ENCODE measurements around the gene GPRIN2. TPM values are rescaled to one million over a fixed set of nuclear protein-coding genes. Genes with fewer than 3 reads are reported as not detected.
"Not testable (repeated sequence)": the region's sequence is repeated elsewhere in the genome, so short reads cannot be mapped to it uniquely, and the experiment has no call there.

The GPRIN2 gene
- total RNA-seq, 3 donors from 2014 or later, result 5.9 to 6.9 TPM; not detected in 1

DNA sequence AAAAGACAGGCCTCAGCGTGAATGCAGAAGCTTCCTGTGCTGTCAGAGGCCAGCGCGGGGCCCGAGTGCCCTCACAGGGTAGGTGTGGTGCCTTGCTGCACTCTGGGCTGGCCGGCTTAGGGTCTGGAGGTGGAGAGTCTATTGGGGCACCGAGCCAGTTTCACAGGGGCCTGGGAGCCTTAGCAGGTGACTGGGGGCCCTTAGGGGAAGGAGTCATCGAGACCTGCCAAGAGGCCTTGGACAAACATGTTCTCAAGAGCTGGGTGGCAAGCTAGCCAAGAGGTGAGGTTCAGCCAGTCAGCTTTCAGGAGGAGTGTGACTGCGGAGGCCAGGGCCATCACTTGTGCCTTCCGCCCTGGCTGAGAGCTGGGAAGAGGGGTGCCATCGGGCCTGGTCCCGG is 26.1 kb upstream of the GPRIN2 start:
- H3K4me1 ChIP-seq; H3K9me3 ChIP-seq; intact Hi-C loops (cut with DNase I; ENCODE audit: low total_unique reads); H3K36me3 ChIP-seq; H3K4me3 ChIP-seq; H3K27ac ChIP-seq; DNase-seq (ENCODE audit: low spot score in 2 of 2); H3K27me3 ChIP-seq: not testable (repeated sequence)

DNA sequence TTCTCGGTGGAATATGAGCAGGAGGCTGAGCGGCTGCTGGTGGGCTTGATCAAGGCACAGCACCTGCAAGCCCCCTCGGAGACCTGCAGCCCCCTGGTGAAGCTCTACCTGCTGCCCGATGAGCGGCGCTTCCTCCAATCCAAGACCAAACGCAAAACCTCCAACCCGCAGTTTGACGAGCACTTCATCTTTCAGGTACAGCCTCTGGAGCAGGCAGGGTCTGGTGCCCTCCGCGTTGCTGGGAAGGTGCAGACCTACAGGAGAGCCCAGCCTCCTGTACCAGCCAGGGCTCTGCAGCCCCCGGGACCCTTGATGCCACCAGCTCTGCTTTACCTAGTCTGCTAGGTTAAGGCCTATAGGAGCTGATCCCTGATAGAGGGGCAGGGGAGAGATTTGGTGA is 25.5 kb upstream of the GPRIN2 start:
- H3K4me3 ChIP-seq; DNase-seq (ENCODE audit: low spot score in 2 of 2); H3K9me3 ChIP-seq; H3K27ac ChIP-seq; H3K27me3 ChIP-seq; H3K4me1 ChIP-seq; H3K36me3 ChIP-seq; intact Hi-C loops (cut with DNase I; ENCODE audit: low total_unique reads): not testable (repeated sequence)

GRCh38 chr10:46579378-46579777 is 22.9 kb upstream of the GPRIN2 start:
- H3K4me3 ChIP-seq; H3K27ac ChIP-seq; H3K9me3 ChIP-seq; H3K4me1 ChIP-seq; DNase-seq (ENCODE audit: low spot score in 2 of 2); intact Hi-C loops (cut with DNase I; ENCODE audit: low total_unique reads); H3K36me3 ChIP-seq; H3K27me3 ChIP-seq: not testable (repeated sequence)

DNA sequence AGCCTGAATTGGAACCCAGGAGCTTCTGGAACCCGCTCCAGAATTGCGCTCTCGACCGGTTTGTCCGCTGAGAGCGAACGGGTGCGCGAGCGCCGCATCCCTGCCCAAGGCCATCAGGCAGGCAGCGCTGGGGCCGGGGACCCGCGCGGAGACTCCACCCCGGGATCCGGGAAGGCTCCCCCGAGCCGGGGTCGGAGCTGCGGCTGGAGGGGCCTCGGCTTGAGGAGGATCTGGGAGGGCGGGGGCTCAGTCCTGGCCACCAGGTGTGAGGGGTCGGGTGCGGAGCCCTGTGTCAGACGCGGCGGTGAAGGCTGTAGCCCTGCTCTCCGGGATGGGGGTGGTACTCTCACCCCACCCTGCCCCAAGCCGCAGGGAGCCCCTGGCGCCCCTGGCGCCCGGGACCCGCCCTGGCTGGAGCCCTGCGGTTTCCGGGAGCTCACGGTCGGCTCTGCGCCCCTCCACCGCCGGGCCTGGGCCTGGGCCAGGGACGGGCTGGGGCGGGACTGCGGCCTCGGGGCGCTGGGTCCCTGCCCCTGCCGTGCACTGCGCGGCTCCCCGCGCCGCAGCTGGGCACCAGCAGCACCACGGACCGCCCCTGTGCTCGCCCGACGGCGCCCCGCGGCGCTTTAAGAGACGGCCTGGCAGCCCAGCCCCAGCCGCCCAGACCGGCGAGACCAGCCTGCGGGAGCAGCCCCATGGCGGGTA is 22.2 kb upstream of the GPRIN2 start, which contains the start of gene SYT15:
TSS of gene SYT15 (plus strand) at position 655 of the 705 bp plus-strand sequence. CDS start at position 696, 41 bp downstream.
- H3K9me3 ChIP-seq; H3K4me1 ChIP-seq; intact Hi-C loops (cut with DNase I; ENCODE audit: low total_unique reads); DNase-seq (ENCODE audit: low spot score in 2 of 2); H3K27ac ChIP-seq; H3K27me3 ChIP-seq; H3K36me3 ChIP-seq: not testable (repeated sequence)
- H3K4me3 ChIP-seq, result peak within 1 kb of the TSS; percentile 4 to 54 (median 30)

GRCh38 chr10:46577624-46578473 is 21.4 kb upstream of the GPRIN2 start:
- H3K27ac ChIP-seq; H3K9me3 ChIP-seq; intact Hi-C loops (cut with DNase I; ENCODE audit: low total_unique reads); H3K36me3 ChIP-seq; H3K4me1 ChIP-seq; DNase-seq (ENCODE audit: low spot score in 2 of 2); H3K27me3 ChIP-seq: not testable (repeated sequence)
- H3K4me3 ChIP-seq, result peak overlapping the region in 2 of 3 donors; percentile 30 to 54

DNA sequence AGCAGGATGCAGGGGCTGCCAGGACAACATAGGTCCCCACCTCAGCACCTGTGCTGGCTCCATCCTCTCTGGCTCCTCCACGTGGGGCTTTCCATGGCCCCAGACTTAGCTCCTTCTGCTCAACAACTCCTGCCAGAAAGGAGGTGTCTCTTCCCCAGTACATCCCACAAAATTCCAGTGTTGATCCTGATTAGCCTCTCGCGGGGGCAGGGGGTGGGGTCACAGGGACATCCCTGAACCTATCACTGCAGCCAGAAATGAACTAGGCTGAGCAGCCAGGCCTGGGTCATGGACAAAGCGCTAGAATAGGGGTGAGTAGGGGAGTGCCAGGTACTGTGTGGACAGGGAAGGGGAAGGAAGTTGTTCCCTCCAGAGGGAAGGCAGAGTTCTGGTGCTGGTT is 17.4 kb upstream of the GPRIN2 start:
- H3K4me1 ChIP-seq; H3K4me3 ChIP-seq; intact Hi-C loops (cut with DNase I; ENCODE audit: low total_unique reads); DNase-seq (ENCODE audit: low spot score in 2 of 2); H3K27me3 ChIP-seq; H3K27ac ChIP-seq; H3K9me3 ChIP-seq; H3K36me3 ChIP-seq: not testable (repeated sequence)

GRCh38 chr10:46573314-46573713 is 16.9 kb upstream of the GPRIN2 start:
- H3K9me3 ChIP-seq; H3K4me3 ChIP-seq; H3K36me3 ChIP-seq; intact Hi-C loops (cut with DNase I; ENCODE audit: low total_unique reads); H3K27me3 ChIP-seq; DNase-seq (ENCODE audit: low spot score in 2 of 2); H3K4me1 ChIP-seq; H3K27ac ChIP-seq: not testable (repeated sequence)

DNA sequence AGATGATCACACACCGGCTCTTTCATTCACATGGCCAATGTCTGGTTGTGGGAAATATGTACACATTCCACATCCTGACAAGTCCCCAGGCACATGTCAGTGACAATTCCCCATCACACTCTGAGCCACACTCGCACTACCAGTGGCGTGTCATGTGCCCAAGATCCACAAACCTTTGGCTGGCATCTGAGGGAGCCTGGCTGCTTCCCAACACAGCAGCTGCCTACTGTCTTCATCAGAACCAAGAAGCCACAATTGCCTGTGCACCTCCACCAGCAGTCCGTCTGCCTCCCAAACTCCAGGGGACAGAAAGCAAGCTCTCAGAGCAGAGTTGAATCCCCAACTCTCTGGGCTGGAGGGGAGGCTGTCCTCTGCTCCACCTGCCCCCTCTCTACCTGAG is 16.3 kb upstream of the GPRIN2 start:
- H3K4me1 ChIP-seq; H3K27me3 ChIP-seq; H3K27ac ChIP-seq; H3K4me3 ChIP-seq; H3K9me3 ChIP-seq; intact Hi-C loops (cut with DNase I; ENCODE audit: low total_unique reads); H3K36me3 ChIP-seq: not testable (repeated sequence)
- peak in 1 of 2 donors; percentile 26 for DNase-seq (ENCODE audit: low spot score in 2 of 2)

DNA sequence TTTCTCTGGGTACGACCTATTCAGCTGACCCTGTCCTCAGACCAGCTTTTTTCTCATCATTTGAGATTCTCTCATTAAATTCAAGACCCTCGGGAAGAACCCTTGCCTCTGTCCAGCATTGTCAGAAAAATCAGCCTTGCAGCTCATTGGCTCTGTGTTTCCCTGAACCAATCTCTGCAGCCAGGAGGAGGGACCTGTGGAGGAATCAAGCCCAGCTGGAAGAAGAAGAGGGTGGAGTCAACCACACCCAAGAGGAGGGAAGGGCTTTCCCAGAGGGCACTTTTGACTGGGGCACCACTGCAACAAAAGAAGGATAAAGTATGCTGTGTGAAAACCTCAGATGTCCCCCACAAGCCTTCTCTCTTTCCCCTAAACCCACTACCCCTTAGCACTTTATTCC is 14.2 kb upstream of the GPRIN2 start:
- H3K4me3 ChIP-seq; H3K27me3 ChIP-seq; H3K27ac ChIP-seq; H3K36me3 ChIP-seq; intact Hi-C loops (cut with DNase I; ENCODE audit: low total_unique reads); H3K9me3 ChIP-seq; H3K4me1 ChIP-seq; DNase-seq (ENCODE audit: low spot score in 2 of 2): not testable (repeated sequence)

- H3K27me3 ChIP-seq; DNase-seq (ENCODE audit: low spot score in 2 of 2); H3K4me1 ChIP-seq; H3K4me3 ChIP-seq; H3K27ac ChIP-seq; intact Hi-C loops (cut with DNase I; ENCODE audit: low total_unique reads); H3K36me3 ChIP-seq; H3K9me3 ChIP-seq: not testable (repeated sequence)
Measured at GRCh38 chr10:46567151-46567550, 10.7 kb upstream of the GPRIN2 start.
